ENCODE measurements around the gene HLA-DOB.
A peak's percentile ranks its signal among the peaks of the same experiment; 100 is the strongest.

Gene HLA-DOB

DNA sequence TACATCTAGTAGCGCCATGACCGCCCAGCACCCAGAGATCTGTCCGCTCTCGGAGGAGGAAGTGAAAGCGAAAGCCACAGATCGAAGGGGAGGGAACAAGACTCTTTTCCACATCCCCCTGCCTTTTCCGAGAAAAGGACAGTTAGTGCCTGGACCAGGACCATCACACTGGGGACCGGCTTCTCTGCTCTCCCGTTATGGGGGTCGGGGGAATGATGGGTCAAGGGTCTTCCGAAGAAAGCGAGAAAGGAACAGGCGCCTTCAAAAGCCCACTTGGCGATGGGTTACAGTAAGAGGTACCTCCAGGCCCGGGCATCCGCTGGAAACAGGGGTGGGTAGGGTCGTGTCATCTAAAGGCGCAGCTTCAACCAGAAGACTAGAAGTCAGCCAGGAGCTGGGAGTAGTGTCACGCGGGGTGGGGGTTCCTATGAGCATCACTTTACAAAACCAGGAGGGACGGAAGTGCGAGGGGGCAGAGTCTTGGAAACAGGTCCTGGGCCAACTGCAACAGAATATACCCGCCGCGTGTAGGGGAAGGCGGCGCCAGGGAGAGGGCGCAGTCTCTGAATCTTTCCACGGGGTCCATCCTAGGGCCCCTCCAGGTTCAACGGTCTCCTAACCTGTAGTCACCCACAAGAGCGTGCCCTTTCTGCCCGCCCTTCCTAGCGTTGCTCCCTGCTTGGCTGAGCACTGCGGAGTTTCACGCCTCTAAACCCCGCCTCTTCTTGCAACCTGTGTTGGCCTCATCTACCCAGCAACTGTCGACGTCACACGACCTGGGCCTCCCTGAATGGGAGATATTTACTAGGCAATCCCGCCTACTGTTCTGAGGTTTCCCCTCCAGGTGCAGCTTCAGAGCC lies 27.4 kb upstream of the HLA-DOB start, which contains the start of gene PSMB8:
TSS of gene PSMB8 (minus strand) at position 69 of the 860 bp plus-strand sequence. CDS start at position 18, 51 bp downstream.
- TF ChIP-seq, protein P1, sequence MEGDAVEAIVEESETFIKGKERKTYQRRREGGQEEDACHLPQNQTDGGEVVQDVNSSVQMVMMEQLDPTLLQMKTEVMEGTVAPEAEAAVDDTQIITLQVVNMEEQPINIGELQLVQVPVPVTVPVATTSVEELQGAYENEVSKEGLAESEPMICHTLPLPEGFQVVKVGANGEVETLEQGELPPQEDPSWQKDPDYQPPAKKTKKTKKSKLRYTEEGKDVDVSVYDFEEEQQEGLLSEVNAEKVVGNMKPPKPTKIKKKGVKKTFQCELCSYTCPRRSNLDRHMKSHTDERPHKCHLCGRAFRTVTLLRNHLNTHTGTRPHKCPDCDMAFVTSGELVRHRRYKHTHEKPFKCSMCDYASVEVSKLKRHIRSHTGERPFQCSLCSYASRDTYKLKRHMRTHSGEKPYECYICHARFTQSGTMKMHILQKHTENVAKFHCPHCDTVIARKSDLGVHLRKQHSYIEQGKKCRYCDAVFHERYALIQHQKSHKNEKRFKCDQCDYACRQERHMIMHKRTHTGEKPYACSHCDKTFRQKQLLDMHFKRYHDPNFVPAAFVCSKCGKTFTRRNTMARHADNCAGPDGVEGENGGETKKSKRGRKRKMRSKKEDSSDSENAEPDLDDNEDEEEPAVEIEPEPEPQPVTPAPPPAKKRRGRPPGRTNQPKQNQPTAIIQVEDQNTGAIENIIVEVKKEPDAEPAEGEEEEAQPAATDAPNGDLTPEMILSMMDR (conservative IDR thresholded peaks at IDR 0.05; ENCODE audit: control insufficient read depth, insufficient read depth, low read depth, low read length), result peak; percentile 21
- DNase-seq (ENCODE audit: low read depth), result peak; percentile 89
- peak within 1 kb of the TSS; percentile 74 for H3K4me3 ChIP-seq (ENCODE audit: control insufficient read depth, low read depth, low read length)

DNA sequence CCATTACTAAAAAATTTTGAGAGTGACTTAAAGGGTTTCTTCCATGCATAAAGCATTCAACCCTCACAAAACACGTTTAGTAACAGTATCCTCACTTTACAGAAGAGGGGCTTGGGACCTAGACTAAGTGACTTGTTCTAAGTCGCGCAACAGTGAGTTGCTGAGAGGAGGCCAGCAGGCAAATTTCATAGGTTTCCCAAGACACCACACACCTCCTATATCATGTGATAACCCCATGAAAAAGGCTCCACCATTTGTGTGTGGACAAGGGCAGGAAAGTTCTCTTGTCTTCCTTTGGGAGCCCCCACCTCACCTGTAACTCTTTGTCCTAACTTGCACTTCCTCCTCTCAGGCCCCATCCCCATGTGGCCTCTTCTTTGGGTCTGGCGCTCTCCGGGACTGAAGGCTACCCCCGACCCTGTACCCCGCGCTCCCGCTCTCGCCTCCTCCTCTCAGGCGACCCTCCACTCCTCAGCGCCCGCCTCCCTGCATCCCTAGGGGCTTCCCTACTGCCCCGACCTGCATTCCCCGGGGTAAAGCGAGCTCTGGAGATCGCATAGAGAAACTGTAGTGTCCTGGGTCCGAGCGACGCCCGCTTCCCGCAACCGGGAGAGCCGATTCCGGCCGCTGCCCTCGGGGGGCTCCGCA lies 26.7 kb upstream of the HLA-DOB start:
- peak; percentile 7 for DNase-seq (ENCODE audit: low read depth)
- TF ChIP-seq, protein P1 (conservative IDR thresholded peaks at IDR 0.05; ENCODE audit: control insufficient read depth, insufficient read depth, low read depth, low read length), result no peak
- H3K4me3 ChIP-seq (ENCODE audit: control insufficient read depth, low read depth, low read length), result peak overlapping the region; percentile 74

DNA sequence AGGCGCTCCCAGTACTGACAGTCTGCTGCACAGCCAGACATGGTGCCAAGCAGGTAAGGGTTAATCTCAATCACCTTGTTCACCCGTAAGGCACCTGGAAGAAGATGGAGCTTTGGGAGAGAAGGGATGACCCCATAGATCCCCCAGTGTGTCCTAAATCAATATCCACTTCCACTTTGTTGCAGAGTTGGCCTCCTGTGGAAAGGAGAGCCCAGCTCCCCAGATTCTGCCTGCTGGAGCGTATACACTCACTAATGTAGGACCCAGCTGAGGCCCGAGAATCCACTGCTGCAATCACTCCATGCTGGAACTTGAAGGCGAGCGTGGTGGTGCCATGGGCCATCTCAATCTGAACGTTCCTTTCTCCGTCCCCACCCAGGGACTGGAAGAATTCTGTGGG lies 25.9 kb upstream of the HLA-DOB start:
- TF ChIP-seq, protein P1 (conservative IDR thresholded peaks at IDR 0.05; ENCODE audit: control insufficient read depth, insufficient read depth, low read depth, low read length), result no peak
- DNase-seq (ENCODE audit: low read depth), result no peak
- H3K4me3 ChIP-seq (ENCODE audit: control insufficient read depth, low read depth, low read length), result no peak overlapping the region

- TF ChIP-seq, protein P1 (conservative IDR thresholded peaks at IDR 0.05; ENCODE audit: control insufficient read depth, insufficient read depth, low read depth, low read length), result no peak
- H3K4me3 ChIP-seq (ENCODE audit: control insufficient read depth, low read depth, low read length), result no peak overlapping the region
- no peak for DNase-seq (ENCODE audit: low read depth)
Observed at GRCh38 chr6:32842021-32842650, 25.3 kb upstream of the HLA-DOB start.

- no peak for DNase-seq (ENCODE audit: low read depth)
- no peak overlapping the region for H3K4me3 ChIP-seq (ENCODE audit: control insufficient read depth, low read depth, low read length)
- TF ChIP-seq, protein P1 (conservative IDR thresholded peaks at IDR 0.05; ENCODE audit: control insufficient read depth, insufficient read depth, low read depth, low read length), result no peak
Observed at GRCh38 chr6:32840604-32841246, 23.9 kb upstream of the HLA-DOB start.

DNA sequence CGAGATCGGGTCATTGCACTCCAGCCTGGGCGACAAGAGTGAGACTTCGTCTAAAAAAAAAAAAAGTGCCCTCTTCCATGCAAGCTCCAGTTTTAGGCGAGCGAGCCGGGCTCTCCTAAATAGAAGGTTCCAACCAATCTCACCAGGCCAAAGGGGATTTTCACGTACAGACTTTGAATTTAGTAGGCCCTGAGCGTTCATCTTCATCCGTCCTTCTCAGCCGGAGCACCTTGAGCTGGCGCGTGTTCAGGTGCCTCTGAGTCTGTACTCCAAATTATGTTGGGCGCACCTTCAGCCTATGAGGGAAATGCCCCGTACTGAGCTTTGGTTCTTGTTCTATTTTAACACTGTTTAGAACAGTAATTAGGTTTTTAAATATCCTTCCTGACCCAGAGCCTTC lies 22.6 kb upstream of the HLA-DOB start:
- H3K4me3 ChIP-seq (ENCODE audit: control insufficient read depth, low read depth, low read length), result no peak overlapping the region
- DNase-seq (ENCODE audit: low read depth), result no peak
- TF ChIP-seq, protein P1 (conservative IDR thresholded peaks at IDR 0.05; ENCODE audit: control insufficient read depth, insufficient read depth, low read depth, low read length), result no peak

All from fibroblast of mammary gland (primary cell).